A549 (cell line): ENCODE measurements around the gene ADAMTSL3.

Experiments
- CTCF ChIP-seq: fragments of >200 bp; sonication (Bioruptor Twin); formaldehyde crosslinking; IDR thresholded peaks from 3 replicates; pipeline ENCODE4 v1.5.1; 2016
- EHMT2 ChIP-seq: fragments of 200-600 bp; sonication (generic); IDR thresholded peaks from 2 replicates; pipeline ENCODE4 v1.6.1; 2016; ENCODE audit warnings: antibody characterized with exemption, low read depth, mild to moderate bottlenecking, moderate library complexity
- MAFK ChIP-seq: fragments of 450-650 bp; IDR thresholded peaks from 2 replicates; pipeline ENCODE4 v1.6.1; 2014; ENCODE audit not compliant: partially characterized antibody
- SREBF2 ChIP-seq: fragments of 450-650 bp; IDR thresholded peaks from 2 replicates; pipeline ENCODE4 v1.6.1; 2014; ENCODE audit warnings: mild to moderate bottlenecking, moderate library complexity

GRCh38 chr15:83734487-83734886 lies 80.6 kb downstream of the ADAMTSL3 start:
- TF ChIP-seq CTCF: no peak
- TF ChIP-seq EHMT2: no peak
- no peak for TF ChIP-seq SREBF2
- no peak for TF ChIP-seq MAFK
